Embryonic facial prominence (tissue), 1 donor: ENCODE results near the gene FAM20C.

Experiments used
- DNase-seq: peaks from one replicate; pipeline ENCODE4 v3.0.0-alpha.2; 2016; ENCODE audit errors: extremely low spot score

FAM20C gene

DNA sequence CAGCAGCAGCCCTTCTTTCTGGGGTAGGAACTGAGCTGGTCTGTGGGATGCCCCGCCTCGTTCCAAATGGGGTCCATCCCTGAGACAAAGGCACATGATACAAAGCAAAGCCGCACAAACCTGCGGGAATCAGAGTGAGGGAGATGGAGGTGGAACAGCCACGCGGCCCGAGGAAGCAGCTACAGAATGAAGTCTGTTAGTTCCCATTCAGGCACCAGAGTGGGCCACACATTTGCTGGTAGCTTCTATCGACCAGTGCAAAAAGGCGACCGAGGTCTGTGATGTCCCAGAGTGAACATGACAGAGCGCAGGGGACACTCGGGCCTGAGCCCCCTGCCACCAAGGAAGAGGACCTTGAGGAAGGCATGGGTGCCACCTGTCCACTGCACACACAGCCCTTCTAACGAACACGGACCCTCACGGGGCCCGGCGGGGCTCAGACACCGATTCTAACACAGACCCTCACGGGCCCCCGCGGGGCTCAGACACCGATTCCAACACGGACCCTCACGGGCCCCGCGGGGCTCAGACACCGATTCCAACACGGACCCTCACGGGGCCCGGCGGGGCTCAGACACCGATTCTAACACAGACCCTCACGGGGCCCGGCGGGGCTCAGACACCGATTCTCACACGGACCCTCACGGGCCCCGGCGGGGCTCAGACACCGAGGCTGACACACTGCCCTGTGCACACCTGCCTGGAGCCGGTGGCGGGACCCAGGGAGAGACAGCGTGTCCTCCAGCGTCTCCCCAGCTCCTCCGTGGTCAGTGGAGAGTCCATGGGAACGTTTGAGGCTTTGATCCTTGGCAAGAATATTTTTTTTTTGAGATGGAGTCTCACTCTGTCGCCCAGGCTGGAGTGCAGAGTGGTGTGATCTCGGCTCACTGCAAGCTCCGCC, 32.8 kb upstream of the FAM20C start:
- DNase-seq = no peak

DNA sequence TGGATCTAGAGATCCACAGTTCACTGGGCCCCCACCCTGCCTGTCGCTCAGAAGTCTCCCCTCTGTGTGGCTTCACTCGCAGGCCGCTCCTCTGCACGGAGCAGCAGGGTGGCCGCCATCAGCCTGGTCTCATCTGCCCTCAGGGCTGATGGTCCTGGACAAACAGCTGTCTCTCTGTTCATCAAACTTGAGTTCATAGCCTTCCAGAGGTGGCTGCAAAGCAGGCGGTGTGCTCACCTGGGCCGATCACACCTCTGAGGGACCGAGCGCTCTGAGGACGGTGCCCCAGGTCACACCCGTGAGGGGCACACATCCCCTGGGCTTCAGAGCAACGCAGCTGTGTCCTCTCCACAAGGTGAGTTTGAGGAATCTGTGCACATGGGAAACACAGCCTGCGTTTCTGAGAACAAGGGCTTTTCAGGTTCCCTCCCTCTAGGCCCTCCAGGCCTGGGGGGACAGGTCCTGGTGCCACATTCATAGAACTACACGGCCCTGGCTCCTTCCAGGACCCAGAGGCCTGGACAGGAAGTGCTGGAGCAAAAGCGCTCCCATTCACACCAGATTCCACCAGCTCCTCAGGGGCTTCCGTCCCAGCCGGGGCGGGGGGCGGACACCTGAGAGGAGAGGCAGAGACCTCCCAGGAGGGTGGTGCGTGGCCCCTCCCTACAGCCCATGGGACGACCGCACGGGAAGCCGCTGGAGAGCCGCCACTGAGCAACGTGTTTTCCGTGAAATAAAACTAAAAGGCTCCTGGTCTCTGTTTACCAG, 31.2 kb upstream of the FAM20C start:
- no peak for DNase-seq

DNA sequence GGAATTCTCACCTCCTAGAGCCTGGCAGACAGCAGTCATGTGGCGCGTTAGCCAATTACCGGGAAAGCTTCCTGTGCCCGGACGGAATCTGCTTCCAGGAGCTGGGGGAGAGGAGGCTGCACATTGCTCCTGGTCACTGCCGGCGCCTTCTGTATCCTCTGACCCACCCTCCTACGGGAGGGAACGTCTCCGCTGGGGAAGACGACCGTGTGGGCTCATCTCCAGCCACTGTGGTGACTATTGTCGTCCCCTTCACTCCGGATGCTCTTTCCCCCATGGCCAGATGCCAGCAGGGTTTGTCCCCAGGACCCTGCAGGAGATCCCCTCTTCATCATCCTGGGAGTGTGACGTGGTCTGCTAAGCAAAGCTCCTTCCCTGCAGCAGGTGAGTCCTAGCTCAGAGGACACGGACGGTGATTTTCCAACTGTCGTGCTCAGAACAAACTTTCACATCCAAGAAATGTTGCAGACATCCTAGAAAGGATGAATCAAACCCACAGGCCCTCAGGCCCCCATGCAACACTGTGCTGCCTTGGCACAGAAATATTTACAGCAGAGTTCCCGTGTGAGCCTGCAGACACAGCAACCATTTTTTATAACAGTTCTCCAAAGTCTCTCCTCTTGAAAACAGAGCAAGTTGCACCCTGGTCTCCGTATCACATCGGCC, 29.6 kb upstream of the FAM20C start:
- DNase-seq = no peak

DNA sequence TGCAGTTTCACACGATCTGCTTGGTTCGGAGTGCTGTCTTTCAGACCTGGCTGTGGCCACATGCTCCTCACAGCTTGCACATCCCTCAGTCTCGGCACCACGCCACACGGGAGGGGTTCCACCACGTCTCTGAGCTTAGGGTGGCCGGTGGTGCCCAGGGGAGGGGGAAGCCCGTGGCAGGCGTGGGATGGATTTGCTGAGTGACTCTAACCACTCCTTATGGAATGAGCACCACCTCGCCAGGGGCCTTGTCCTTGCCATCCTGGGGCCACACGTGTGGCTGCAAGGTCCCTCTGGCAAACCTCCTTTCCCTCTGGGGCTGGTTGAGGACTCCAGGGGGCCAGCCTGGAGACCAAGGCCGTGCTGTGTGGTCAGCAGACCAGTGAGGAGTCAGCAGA, 29.1 kb upstream of the FAM20C start:
- DNase-seq = no peak

DNA sequence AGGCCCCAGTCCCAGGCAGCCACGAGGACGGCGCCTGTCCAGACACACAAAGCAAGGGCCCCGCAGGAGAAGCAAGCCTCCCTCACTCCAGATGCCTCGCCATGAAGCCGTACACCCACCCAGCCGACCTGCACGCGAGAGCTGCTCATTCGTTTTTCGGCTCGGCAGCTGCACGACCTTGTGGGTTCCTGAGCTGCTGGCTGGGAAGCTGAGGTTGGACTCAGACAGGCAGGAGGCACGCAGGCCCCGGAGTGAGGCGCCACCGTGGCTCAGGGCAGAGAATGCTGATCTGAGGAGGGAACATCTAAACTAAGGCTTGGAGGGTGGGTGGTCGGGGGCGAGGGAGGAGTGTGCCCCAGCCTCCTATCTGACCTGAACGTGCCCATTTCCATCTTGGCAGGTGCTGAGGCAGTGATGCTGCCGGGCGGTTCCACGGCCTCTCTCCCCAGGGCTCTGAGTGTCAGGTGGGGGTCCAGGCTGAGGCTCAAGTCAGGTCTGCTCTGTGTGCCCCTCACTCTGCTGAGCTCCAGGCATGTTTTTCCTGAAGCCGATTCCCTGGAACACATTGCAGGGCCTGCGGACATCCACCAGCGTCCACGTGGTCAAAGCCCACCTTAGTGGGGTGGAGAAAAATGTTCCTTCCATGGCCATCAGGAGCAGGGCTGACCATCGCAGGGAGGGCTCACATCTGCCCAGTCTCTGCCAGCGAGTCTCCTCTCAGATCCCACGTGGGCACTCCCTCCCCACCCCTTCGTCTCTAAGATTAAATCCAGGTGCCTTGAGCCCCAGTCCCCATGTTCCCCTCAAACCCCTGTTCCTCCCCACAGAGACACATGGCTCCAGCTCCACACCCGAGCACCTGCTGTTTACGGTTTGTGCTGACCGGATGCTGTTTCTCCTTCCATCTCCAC, 28.1 kb upstream of the FAM20C start:
- no peak for DNase-seq

DNA sequence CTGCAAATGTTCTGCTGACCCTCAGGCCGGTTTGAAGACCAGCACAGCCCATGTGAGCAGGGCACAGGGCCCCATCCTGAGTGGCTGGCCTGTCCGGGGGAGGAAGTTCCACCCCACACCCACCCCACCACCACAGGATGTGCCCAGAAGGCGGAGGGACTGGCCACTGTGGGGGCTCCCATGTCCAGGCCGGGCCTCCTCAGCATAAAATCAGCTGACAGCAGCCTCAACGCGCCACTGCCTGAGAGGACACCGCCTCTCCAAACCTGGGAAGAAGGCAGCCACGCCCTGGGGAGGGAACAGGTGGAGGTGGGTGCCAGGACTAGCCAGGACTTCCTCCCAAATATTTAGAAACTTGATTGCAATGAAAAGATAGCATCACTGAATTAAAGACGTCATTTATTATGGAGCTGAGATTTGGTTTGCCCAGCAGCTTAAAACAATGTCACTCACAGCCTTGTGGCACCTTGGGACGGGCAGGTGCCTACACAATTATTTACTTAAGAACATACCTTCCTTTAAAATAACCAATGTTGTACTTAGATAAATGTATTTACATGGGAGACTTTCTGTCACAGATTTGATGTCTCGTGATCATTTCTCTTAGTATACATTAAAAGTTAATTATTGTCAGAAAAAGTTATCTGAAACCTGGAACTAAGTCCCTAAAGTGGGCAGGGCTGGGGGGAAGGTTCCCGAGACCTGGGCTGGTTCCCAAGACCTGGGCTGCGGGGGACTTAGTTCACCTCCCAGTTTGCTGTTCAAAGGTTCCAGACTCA, 27.3 kb upstream of the FAM20C start:
- DNase-seq = no peak

DNA sequence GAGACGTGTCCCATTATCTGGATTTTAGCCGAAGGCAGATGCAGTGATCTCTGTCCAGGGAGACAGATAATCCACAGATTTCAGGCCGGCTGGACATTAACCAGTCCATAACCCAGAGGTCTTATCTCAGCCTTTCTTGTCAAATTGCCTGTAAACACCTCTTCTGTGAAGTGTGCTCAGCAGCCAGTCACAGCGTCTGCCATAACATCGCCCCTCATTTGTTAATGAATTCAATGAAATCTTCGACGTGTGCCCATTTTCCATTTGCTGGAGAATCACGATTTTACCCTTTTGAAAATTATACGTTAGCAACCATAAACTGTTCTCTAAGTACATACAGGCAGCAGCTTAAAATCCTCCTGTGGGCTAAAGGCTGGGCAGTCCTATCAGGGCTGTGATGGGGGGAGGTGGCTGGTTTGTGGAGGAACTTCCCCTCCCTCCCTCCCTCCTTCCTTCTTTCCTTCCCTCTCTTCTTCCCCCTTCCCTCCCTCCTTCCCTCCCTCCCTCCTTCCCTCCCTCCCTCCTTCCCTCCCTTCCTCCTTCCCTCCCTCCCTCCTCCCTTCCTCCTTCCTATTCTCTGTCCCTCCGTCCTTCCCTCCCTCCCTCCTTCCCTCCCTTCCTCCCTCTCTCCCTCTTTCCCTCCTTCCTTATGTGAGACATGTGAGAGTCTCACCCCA, 26.6 kb upstream of the FAM20C start:
- no peak for DNase-seq

DNA sequence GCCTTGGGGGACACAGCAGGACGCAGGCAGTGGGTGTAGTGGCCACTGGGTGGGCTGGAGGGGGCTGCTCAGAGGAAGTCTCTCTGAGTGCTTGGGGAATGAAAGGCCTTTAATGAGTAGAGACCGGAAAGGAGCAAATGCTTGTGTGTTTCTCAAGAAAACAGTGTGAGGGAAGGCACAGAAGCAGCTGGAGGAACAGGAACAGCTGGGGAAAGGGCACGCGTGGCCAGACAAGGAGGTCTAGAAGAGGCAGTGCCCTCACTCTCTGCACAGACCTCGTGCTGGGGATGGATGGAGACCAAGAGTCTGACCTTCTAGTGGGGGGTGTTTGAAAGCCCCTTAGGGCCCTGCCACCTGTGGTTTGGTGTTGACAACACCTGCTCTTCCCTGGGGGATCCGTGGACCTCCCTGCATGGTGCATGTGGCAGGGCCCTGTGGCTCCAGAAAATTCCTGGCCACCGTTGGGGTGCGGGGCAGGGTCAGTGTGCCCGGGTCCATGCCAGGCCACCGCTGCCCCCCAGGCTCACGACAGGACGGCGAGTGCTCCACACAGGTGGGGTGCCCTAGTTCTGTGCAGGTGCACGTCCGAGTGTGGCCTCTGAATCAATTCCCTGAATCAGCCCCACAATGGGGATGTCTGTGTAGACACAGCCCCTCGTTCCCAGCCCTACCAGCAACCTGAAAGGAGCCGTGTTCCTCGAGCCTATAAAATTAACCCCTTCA, 25.9 kb upstream of the FAM20C start:
- no peak for DNase-seq

DNA sequence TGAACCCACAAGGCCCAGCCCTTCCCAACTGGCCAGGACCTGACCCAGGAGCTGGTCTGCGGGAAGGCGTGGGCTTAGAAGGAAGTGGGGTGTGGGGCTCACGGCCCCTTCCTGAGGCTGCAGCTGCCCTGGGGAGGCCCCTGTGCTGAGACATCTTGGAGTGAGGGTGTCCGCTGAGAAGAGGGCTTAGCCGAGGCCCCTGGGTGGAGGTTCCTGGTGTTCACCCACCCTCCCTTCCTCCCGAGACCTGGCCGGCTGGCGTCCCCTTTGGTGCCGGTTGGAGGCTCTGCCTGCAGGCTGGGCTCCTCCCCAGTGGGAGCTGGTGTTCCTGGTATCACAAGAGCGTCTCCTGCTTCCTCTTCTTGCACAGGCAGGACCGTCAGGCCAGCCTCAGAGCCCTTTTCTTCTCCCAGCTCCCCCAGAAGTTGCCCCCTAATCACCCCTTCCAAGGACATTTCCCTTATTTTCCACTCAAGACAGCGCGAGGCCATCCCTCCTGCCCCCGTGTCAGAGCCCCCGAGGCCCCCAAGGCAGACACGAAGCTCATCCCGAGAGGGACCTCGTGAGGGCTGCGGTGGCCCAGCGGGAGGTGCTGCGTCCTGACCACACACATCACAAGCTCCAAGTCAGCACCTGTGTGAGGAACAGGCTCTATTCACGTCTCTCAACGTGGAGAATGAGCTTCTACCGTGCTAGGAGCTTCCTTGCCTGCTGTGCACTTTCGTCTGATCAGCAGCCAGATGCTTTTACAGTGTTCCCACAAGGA, 25.1 kb upstream of the FAM20C start:
- DNase-seq = no peak

DNA sequence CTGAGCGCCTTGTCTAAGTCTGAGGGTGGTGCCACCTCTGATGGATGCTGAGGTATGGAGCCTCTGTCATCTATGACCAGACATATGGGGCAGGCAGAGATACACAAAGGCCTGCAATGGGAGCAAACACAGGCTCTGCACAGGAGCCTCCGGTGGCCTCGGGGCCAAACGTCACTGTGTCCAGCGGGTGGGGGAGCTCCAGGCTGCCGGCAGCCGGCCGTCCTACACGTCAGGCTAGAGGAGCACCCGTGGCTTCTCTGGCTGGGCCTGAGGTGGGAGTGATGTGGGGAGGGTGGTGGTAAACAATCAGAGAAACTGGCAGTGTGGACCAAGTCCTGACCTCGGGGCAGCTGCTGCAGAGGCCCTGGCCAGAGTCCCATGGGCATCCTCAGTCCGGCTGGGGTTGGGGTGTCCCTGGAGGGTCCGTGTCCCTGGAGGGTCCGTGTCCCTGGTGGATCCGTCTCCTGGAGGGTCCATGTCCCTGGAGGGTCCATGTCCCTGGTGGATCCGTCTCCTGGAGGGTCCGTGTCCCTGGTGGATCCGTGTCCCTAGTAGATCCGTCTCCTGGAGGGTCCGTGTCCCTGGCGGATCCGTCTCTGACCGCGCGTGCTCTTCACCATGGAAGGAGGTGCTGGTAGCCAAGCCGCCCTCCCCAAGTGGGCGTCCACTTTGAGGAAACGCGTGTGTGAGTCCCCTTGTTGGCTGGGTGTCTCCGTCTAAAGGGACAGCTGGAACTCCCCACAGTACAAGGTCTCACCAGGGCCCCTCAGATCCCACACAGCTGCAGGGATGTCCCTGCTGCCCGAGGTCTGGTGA, 24.2 kb upstream of the FAM20C start:
- DNase-seq = no peak

DNA sequence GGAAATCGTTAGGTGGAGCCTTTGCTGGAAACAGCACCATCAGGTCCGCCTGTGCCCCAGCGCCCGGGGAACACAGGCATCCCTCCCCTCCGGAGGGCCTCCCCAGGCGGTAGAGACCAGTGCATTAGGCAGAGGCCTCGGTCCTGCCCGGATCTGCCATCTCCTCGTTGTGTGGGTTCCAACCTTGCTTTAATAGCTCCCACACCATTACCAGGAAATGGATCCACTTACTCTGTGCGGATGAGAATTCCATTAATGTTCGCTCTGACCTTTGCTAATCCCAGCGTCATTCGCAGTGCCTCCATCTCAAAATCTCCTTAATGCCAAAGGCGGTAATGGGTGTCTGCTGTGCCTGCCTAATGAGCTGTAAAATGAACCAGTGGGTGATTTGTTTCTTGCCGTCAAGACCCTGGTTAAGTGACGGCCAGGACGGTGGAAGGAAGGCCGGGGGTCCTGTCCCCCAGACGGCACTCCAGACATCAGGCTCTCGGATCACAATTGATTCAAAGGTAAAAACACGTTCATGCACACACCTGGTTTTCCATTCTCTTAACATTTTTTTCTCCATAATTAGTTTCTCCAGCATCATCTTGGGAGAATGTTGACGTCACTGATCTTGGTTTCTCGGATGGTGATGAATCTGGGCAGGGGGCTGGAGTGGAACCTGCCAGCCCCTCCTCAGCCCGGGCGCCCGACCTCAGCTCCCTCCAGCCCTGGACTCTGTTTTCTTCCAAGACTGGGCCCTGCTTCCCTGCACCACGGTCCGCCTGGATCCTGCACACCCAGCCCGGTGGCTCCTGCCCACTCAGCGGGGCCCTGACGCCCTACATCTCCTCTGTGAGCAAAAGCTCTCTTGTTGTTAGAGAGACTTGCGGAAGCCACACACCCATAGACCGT, 22.8 kb upstream of the FAM20C start:
- no peak for DNase-seq

DNA sequence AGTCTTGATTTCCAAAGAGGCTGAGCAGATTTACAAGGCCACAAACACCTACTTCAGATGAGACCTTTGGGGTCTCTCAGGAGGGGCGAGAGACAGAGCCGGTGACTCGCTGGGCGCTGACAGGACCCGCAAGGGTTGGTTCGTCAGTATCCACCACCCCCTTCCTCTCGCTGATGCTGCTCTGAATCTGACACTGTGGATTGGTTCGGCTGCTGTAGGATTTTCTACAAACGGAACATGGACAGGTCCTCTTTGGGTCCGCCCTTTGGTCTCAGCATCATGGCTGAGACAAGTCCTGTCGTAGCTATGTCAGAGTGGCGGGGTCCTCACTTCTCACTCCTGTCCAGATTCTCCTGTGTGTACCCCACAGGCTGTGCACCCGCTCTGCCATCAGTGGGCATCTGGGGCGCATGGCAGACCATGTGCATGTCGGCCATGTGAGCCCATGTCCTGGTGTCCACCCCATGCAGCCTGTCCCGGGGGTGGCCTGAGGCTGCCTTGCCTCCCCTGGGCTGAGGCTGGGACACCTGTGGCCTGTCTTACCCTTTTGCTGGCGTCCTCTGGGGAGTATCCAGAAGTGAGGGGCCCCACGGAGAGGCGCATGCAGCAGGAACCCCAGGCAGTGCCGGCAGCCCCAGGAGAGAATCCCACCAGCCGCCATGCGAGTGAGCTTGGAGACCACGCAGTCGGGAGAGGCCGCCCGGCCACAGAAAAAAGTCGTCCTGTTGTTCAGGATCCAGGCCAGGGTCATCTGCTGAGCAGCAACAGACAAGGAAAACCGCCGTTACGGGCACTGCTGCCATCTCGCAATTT, 21.6 kb upstream of the FAM20C start:
- no peak for DNase-seq

DNA sequence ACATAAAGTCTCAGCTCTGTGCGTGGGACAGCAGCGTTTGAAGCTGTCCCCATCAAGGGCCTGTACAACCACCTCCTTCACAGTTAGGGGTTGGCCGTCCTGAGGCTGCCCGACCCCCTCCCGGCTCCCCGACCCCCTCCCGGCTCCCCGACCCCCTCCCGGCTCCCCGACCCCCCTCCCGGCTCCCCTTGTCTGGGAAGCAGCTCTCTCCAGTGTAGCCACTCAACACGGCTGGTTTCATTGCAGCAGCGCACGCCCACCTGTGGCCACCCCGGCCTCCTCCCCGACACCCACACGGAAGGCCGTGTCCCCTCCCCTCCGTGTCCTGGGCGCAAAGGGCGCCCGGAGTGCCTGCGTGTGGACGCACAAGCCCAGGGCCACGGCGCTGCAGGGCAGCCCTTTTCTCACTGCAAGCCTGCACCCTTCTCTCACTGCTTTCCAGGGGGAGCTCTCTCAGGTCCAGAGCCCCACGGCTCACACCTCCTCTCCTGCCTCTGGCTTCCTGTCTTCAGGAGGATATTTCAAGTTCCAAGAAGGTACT, 20.9 kb upstream of the FAM20C start:
- no peak for DNase-seq

DNA sequence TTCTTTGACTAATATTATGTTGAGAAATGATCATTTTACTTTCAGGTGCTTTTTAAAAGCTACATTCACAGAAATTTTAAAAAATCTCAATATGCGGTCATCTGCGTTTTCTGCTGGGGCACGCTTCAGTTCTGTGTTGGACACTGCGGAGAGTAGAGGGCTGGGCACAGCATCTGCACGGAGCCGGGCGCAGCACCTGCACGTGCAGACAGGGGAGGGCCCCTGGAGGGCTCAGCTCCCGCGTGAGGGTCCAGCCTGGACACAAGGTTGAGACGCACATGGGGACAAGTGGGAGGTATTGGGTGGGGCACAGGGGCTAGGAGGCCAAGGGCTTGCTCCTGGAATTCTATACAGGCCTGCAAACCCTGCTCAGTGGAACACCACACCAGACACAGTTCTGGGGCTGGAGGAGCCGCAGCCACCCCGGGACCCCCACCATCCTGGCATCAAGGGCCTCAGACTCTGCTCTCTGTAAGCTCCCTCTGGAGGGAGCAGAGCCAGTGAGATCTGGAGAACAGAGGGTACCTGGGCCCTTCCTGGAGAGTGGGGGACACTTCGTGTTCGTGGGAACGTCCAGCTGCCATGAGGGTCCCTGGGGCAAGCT, 20.4 kb upstream of the FAM20C start:
- no peak for DNase-seq
